Progenitor cell of endocrine pancreas (in vitro differentiated cells): ENCODE results near the gene NXPH1. TPM values are rescaled to one million over a fixed set of nuclear protein-coding genes. Genes with fewer than 3 reads are reported as not detected.
A peak's percentile ranks its signal among the peaks of the same experiment; 100 is the strongest.

Source experiments
- DNase-seq: peaks from one replicate; pipeline ENCODE4 v3.0.0; 2021; ENCODE audit warnings: low spot score; ENCODE audit not compliant: unreplicated experiment
- H3K27ac Mint-ChIP-seq: 2 replicates; pipeline ENCODE4 v1.8.0; 2021; ENCODE audit warnings: mild to moderate bottlenecking, moderate library complexity, mixed read lengths
- H3K27me3 Mint-ChIP-seq: 2 replicates; pipeline ENCODE4 v1.8.0; 2021; ENCODE audit warnings: mixed read lengths
- H3K36me3 Mint-ChIP-seq: 2 replicates; pipeline ENCODE4 v1.8.0; 2022; ENCODE audit warnings: mixed read lengths; ENCODE audit not compliant: insufficient read depth
- H3K4me1 Mint-ChIP-seq: 2 replicates; pipeline ENCODE4 v1.8.0; 2021; ENCODE audit warnings: low read depth, mixed read lengths
- H3K4me3 Mint-ChIP-seq: 2 replicates; pipeline ENCODE4 v1.8.0; 2021; ENCODE audit warnings: low read depth, mild to moderate bottlenecking, moderate library complexity, mixed read lengths
- H3K9me3 Mint-ChIP-seq: 2 replicates; pipeline ENCODE4 v1.8.0; 2021; ENCODE audit warnings: low read depth, mixed read lengths
- CTCF ChIP-seq: fragments of 200-600 bp; sonication (generic); IDR thresholded peaks from one replicate; pipeline ENCODE4 v1.5.0; 2021; ENCODE audit warnings: antibody characterized with exemption, mild to moderate bottlenecking; ENCODE audit not compliant: unreplicated experiment
- total RNA-seq: library from RNA; stranded (reverse); gene quantifications from 2 replicates; pipeline ENCODE4 v1.2.1, GENCODE V29; 2021

NXPH1 gene
- total RNA-seq, 1 donor from 2014 or later: not detected

DNA sequence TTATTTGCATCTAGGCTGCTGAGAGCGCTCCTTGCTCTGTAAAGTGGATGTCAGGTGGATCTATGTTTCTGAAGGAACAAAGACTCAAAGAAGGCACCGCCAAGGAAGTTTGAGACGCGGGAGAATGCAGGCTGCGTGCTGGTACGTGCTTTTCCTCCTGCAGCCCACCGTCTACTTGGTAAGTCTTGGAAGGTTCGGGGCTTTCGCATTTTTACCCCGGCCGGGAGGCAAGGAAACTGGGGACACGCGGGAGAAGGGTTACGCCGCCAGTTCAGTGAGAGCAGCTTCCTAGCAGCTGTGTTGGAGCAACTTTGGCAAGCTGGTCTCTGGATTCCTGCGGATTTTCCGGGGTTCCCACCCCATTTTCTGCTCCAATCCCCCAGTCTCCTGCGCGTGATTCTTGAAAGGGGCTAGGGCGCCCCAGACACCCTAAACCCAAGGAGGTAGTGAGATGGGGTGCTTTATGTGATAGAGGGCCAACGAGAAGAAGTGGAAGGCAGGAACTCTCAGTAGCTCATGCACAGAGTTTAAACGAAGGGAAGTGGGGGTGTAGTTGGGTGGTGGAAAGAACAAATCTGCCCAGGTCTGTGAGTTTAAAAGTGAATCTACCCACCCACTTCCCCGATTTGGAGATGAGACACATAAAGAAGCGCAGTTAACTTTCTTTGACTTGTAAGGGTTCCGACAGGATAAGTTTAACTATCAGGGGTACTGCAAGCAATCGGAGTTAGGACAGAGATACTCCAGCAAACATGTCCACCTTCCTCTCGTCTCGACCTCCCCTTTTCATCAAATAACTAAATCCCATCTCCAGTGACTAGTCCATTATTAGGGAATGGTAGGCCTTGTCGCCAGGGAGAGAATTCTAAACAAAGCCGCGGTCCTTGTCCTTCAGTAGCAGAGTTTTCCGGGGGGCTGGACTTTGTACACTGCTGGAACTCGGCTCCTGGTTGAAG is 2.5 kb downstream of the NXPH1 start:
- DNase-seq: no peak
- Mint-ChIP-seq H3K27me3 (peaks cover 99% of the 10 kb centered on the region), H3K9me3 (no peaks in the 10 kb centered on the region), H3K36me3 (no peaks in the 10 kb centered on the region), H3K4me3 (no peak overlapping the region), H3K27ac (no peak overlapping the region), H3K4me1 (peaks cover 18% of the 10 kb centered on the region)
- no peak for TF ChIP-seq CTCF

GRCh38 chr7:8436965-8437364 is 3.6 kb downstream of the NXPH1 start:
- peak; percentile 75 for DNase-seq

DNA sequence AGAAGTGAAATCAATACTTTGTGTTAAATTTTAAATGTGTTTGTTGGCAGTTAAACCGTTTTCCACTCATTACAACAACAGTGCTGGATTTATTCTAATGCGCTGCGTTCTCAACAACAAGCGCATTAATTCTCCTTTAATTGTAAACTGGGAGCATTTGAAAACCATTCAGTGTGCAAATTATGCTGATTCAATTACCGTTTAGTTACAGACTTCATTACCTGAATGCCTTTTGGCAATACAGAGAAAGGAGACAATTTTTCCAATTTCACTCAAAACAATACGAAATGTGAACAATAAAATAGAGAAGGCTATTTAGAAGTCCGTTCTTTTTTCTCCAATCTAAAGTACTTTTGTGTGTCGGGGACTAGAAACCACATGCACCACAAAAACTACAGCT is 4.2 kb downstream of the NXPH1 start:
- no peak for DNase-seq
- peaks cover 28% of the 10 kb centered on the region for H3K4me1 Mint-ChIP-seq
- H3K4me3 Mint-ChIP-seq: no peak overlapping the region
- H3K27ac Mint-ChIP-seq: no peak overlapping the region
- H3K27me3 Mint-ChIP-seq: peaks cover 99% of the 10 kb centered on the region
- H3K36me3 Mint-ChIP-seq: no peaks in the 10 kb centered on the region
- H3K9me3 Mint-ChIP-seq: no peaks in the 10 kb centered on the region
- TF ChIP-seq CTCF: no peak

More at GRCh38 chr7:8436965-8437364, 3.6 kb downstream of the NXPH1 start:
- Mint-ChIP-seq H3K4me1 (peaks cover 23% of the 10 kb centered on the region), H3K27me3 (peaks cover 99% of the 10 kb centered on the region), H3K4me3 (peak overlapping the region; percentile 53), H3K27ac (no peak overlapping the region), H3K9me3 (no peaks in the 10 kb centered on the region), H3K36me3 (no peaks in the 10 kb centered on the region)
- TF ChIP-seq CTCF: peak; percentile 91

DNA sequence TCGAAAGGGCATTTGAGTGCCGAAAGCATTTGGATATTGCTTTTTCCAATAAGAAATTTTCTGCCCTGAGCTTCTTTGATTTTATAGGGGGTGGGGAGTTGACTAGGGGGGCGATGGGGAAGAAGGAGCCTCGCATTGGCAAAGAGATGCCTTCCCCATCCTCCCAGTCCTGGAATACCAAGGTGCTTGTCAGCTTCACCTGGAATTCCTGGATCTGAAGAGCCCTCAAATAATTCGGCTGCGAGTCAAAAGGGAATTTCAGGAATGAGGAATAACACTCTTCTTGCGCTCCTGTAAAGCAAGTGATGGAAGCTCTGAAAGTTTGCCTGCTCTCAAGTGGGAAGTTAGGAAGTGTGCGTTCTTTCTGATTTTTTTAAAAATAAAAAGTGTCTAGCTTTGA is 7.3 kb downstream of the NXPH1 start:
- Mint-ChIP-seq H3K36me3 (no peaks in the 10 kb centered on the region), H3K9me3 (no peaks in the 10 kb centered on the region), H3K27me3 (peaks cover 99% of the 10 kb centered on the region), H3K27ac (no peak overlapping the region), H3K4me1 (peaks cover 21% of the 10 kb centered on the region), H3K4me3 (no peak overlapping the region)
- no peak for DNase-seq
- TF ChIP-seq CTCF: no peak

GRCh38 chr7:8441106-8441965 is 7.9 kb downstream of the NXPH1 start:
- H3K9me3 Mint-ChIP-seq: no peaks in the 10 kb centered on the region
- H3K4me3 Mint-ChIP-seq: no peak overlapping the region
- H3K27ac Mint-ChIP-seq: no peak overlapping the region
- no peak for DNase-seq
- TF ChIP-seq CTCF: no peak
- peaks cover 98% of the 10 kb centered on the region for H3K27me3 Mint-ChIP-seq
- no peaks in the 10 kb centered on the region for H3K36me3 Mint-ChIP-seq
- H3K4me1 Mint-ChIP-seq: peaks cover 21% of the 10 kb centered on the region
